ENCODE data around the gene SYAP1.
A peak's percentile ranks its signal among the peaks of the same experiment; 100 is the strongest.
"Not testable (repeated sequence)": the region's sequence is repeated elsewhere in the genome, so short reads cannot be mapped to it uniquely, and the experiment has no call there.

The SYAP1 gene

DNA sequence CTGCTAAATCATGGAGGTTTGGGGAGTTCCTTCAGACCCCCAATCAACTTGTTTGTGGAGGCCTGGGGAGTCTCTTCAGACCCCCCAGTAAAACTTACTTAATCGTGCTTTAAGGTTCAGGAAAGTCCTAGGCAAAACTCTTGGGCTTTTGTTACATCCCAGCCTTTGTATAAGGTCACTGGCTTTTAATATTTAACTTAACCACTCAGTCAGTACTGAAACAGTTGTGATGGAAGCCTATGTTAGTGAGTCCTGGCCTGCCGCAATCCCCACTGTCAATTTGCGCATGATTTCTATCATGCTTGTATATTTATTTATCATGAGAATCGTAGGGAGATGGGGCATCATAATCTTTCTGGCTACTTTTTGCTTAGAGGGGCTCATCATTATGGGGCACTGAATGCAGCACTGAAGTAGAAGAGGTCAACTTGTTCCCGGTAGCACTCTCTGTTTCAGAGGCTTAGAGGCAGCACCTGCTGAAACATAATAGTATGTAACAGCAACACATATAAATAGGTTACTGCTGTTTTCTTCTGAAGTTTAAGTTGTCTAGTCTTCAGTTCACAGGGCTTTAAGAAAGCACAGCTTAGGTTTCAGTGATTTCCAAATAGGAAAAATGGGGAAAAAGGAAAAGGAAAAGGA lies 7.1 kb downstream of the SYAP1 start:
- not testable (repeated sequence) for DNase-seq

DNA sequence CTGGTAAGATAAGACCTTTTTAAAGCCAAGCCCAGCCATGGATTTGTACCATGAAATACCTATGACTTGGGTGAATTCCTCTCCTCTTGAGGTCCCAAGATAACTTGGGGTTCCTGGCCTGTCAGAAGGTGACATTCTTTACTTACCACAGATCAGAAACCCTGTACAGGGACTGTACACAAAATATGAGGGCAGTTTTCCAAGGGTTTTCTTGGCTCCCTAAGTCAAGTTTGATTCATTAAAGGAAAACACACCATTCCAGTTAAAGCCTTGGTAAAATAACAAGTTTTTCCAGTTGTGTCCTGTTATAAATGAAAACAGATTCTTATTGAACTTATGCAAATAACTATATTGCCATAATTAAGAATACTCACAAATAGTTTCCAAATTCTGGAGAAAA lies 8.2 kb downstream of the SYAP1 start:
- DNase-seq = no peak

DNA sequence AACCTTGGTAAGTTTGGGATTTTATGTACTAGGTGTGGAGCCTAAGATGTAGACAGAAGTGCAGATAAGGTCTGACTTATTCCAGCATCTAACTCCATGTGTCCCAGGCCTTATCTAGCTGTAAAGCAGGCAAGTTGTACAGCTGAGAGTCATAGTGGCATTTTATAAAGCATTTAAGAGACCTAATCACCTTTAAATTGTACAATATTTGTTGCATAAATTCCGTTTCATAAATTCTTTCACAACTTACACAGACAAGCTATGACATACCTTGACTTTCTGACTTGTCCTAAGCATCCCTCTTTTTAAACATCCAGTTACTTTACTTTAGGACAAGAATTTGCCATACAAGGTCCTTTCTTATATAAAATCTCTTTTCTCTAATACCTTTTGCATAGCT lies 11.0 kb downstream of the SYAP1 start:
- DNase-seq = no peak

DNA sequence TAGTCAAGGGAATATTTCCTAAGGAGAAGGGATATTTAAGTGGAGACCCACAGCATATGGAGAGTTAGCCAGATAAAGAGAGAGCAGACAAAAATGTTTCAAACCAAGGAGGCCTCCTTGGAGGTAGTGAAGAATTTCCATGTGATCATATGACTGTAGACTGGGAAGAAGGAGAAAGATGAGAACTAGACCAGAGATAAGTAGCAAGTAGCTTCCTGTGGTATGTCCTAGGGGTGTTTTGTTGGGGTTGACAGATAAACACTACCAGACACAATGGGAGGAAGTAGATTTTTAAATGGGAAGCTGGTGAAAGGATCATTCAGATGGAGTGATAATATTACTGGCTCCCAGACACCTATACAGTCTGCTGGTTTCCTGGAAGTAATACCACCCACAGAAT lies 13.6 kb downstream of the SYAP1 start:
- DNase-seq = no peak

DNA sequence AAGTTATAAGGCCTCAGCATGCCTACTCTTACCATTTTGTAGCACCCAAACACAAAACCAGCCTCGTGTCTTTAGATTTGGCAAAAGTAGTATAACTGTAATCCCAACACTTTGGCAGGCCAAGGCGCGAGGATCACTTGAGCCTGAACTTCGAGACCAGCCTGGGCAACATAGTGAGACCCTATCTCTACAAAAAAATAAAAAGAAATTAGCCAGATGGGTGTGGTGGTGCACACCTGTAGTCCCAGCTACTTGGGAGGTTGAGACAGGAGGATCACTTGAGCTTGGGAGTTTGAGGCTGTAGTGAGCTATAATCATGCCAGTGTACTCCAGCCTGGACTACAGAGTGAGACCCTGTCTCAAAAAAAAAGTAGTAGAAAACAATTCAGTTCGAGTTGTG lies 17.6 kb downstream of the SYAP1 start:
- DNase-seq = no peak

DNA sequence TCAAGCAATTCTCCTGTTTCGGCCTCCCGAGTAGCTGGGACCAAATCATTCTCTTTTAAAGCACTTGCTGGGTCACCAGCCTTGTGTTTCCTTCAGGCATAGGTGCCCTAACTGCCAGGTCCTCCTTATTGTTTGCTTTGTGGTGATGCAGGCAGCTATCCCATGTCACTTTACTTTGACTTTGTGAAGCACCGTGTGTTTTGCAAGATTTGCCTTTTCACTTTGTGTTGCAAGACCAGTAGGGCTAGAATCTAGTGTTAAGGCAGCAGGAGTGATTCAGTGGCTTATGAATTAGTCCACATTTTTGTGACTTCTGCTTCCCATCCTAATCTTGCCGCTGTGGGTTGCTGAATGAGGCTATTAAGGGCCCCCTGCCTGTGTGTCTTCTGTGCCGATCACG lies 20.2 kb downstream of the SYAP1 start:
- peak; percentile 66 for DNase-seq

DNA sequence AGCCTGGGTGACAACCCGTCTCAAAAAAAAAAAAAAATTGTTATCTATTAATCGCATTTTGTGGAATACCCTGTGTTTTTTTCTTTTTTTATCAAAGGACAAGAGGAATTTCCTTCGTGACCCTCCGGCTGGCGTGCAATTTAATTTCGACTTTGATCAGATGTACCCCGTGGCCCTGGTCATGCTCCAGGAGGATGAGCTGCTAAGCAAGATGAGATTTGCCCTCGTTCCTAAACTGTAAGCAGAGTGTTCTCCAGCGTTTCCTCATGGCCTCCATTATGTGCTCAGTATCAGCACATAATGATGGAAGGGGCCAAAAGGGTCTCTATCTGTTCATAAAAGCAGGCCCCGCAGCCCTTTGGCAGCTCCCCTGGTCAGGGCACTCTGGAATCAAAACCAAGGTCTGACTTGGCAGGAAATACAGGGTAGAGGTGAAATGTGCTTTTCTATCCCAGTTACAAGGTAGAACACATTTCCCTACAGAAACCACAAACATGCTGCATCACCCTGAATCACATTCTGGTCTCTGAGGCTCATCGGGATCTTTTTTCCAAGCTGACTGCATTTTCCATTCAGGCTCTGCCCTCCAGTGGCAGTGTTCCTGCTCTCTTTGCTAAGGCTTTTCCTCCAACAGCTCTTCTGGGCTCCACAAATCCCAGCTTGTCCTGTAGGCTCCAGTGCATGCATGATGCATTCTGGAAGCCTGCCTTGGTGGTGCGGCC lies 24.4 kb downstream of the SYAP1 start:
- DNase-seq = no peak

DNA sequence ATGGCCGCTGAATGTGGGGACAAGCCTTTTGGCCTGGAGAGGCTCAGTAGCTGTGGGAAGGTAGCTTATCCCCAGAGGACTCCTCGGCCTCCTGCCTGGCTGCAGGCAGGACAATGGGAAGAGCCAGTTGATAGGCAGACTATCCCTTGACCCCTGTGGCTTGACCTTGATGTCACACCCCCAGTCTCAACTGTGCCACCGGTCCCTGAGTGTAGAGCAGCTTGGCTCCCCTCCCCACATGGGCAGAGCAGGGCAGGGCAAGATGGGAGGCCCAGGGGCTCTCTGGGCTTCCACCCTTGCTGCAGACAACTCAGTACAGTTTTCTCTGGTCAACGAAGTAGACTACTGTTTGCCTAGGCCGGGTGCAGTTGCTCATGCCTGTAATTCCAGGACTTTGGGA lies 25.7 kb downstream of the SYAP1 start:
- no peak for DNase-seq

DNA sequence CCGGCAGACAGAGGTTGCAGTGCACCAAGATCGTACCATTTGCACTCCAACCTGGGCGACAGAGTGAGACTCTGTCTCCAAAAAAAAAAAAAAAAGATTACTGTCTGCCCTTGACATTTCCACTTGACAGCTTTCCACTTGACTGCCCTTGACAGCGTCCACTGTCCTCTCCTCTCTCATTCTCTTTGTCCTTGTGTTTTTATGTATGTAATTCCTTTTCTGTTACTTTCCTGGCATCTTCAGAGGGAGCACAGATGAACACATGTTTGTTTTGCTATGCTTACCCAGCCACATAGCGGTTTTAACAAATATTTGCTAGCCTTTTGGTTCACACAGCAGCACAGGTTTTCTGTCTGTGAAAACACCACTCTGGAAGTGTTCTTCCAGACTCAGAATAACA lies 26.2 kb downstream of the SYAP1 start:
- DNase-seq = no peak

DNA sequence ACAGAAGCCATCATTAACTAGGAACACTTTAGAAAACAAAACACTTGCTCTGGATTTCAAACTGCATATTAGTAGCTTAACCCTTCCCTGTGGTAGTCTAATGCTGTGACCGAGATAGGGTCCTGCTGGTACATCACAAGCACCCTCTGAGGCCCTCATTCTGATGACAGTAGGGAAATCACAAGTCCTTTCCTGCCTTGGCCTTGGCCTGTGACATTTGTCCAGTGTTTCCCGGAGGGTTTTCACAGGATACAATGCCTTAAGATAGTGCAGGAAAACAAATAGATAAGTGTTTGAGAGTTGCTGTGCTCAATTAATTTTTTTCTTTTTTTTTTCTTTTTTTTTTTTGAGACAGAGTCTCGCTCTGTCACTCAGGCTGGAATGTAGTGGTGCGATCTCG lies 29.0 kb downstream of the SYAP1 start:
- DNase-seq = no peak

DNA sequence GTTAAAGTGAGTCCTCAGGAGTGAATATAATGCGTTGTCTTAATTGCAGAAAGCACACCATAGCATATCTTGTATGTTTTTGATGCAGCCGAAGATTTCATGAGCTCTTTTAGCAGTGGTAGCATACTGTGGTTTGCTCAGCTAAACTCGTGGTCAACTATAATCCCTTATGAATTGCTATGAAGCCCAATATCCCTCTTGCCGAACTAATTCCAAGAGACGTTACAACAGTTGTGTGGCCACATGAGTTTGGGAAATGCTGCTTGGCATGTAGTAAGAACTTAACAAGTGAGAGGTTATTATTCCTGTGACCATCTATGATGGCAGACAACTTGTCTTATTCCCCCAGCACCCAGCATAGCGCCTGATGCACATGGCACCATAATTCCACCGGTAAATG lies 30.7 kb downstream of the SYAP1 start:
- peak; percentile 19 for DNase-seq

DNA sequence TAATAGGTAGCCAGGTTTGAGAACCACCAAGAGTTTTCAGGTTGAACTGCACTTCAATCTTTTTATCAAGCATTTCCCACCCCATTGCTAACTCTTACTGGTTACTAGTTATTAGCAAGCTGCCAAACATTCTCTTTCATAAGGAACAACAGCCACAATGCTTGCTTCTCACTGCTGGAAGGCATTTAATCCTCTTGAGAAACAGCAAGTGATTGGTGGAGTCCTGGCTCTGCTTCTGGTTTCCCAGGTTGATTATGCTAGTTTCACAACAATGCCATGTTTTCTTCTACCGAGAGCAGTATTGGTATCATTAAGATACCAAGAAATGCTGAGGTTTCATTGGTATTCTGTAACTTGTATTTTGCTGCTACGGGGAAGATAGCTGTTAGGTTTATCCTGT lies 34.6 kb downstream of the SYAP1 start:
- no peak for DNase-seq

DNA sequence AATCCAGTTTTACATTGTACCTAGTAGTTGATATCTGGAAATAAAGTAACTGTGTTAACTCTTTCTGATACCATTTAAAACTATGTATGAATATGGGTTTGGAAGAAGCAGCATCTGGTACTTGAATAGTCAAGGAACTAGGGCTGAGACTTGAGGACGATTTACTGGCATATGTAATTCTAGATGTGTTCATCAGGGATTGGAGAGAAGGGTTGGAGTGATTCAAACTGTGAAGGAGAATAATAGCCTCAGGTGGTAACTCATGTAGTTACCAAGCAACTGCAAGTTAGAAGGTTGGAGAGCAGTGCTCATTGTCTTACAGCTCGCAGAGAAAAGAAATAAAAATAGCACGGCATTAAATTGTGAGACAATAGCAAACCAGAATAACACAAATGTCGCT lies 37.3 kb downstream of the SYAP1 start:
- DNase-seq = no peak

DNA sequence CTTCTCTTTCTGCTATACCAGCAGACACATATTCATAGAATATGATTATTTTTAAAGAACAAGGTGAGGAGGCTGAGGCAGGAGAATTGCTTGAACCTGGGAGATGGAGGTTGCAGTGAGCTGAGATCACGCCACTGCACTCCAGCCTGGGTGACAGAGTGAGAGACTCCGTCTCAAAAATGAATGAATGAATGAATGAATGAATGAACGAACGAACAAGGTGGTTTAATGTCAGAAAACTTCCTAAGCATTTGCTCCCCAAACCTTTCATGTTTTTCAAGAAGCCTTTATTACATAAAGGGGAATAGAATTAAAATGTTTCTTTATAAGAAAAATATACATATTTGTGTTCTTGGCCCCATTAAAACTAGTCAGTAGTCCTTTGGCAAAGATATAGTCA lies 42.1 kb downstream of the SYAP1 start:
- DNase-seq = not testable (repeated sequence)

DNA sequence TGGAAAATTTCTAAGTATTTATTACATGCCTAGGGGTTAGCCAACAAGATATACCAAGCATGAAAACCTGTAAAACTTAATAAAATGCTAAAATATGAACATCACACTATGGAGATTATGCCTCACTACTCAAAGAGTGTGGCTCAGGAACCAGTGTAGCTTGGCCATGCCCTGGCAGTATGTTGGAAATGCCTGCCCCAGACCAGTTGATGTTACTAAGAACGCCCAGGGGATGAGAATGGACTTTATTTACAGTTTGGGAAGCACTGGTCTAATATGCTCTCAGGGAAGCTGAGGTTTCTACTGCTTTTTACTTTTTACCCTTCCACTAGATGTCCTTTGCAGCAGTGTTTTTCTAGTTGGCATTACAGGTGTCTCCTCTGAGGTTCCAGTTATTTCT lies 43.2 kb downstream of the SYAP1 start:
- no peak for DNase-seq

DNA sequence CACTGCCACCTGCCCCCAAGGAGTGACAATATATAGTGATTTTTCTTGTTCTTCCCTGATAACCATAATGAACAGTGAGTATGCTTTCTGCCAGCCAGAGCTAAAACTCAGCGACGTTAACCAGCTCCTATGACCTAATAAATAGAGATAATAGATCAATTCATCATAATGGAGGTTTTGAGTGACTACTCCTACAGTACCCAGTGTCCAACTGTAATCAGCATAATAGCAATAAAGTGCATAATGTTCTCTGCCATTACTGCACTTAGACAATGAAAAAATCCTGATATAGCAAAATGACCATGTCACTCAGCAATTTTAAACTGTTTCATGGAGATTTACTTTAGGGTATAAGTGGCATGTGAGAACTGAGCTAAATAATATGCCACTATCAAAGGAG lies 46.2 kb downstream of the SYAP1 start:
- DNase-seq = no peak

DNA sequence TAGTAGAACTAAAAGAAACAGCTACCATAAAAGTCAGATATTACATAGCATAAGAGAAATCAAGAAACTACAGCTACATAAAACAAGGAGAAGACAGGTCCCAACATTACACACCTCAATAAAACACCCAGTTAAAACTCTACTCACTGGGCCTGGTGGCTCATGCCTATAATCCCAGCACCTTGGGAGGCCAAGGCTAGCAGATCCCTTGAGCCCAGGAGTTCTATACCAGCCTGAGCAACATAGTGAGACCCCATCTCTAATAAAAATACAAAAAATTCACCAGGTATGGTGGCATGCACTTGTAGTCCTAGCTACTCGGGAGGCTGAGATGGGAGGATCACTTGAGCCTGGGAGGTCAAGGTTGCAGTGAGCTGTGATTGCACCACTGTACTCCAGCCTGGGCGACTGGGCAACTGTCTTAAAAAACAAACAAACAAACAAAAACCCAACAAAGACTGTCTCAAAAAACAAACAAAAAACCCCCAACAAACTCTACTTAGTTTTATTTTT lies 51.6 kb downstream of the SYAP1 start:
- no peak for DNase-seq

DNA sequence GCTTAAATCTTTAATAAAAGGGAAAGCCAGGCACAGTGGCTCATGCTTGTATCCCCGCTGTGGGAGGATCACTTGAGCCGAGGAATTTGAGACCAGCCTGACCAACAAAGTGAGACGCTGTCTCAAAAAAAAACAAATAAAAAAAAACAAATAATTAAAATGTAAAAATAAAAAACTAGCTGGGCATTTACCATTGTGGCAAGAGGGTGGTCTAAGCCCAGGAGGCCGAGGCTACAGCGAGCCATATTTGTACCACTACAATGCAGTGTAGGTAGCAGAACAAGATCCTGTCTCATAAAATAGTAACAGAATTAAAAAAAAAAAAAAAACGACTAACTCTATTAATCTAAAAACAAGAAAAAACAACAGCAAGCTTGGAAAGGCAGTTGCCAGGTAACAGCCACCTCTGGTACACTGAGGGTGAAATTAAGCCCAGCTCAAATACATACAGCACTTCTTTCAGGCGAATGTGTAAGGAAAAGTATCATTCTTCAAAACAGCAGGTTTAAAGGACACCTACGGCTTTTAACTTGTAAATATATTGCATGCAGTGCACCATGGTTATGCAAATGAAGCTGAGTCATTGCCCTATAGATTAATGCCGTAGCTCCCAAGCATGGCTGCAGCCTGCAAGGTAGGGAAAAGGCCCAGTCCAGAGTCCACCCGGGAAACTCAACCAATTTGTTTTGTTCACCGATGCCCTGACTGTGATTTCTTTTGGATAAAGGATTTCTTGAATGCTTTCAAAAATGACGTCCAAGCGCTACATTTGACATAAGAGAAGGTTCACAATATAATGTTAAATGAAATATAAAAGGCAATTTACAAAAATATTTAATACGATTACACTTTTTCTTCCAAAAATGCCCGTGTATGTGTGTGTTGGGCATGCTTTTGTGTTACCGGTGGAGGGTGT lies 52.3 kb downstream of the SYAP1 start:
- peak; percentile 58 for DNase-seq

DNA sequence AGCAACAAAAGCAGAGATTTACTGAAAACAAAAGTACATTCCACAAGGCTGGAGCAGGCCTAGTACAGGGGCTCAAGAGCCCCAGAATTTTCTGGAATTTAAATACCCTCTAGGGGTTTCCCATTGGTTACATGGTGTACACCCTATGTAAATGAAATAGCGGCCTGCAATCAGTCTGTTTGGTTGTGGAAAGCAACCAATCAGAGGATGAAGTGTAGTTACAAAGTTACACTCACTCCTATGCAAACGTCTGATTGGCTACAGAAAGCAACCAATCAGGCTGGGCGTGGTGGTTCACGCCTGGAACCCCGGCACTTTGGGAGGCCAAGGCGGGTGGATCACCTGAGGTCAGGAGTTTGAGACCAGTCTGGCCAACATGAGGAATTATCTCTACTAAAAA lies 53.0 kb downstream of the SYAP1 start:
- no peak for DNase-seq

DNA sequence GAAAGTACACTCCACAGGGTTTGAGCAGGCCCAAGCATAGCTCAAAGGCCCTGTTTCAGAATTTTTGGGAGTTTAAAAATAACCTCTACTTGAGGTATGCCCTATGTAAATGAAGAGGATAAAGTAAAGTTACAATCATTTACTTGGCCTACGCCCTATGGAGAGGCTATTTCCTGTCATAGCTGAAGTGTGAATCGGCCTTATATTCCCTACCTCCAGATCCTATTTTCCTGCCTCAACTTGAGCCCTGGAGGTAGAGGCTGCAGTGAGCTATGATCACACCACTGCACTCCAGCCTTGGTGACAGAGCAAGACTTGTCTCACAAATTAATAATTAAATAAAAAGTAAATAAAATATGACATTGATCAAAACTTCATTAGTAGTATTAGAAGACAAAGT lies 55.3 kb downstream of the SYAP1 start:
- no peak for DNase-seq

DNA sequence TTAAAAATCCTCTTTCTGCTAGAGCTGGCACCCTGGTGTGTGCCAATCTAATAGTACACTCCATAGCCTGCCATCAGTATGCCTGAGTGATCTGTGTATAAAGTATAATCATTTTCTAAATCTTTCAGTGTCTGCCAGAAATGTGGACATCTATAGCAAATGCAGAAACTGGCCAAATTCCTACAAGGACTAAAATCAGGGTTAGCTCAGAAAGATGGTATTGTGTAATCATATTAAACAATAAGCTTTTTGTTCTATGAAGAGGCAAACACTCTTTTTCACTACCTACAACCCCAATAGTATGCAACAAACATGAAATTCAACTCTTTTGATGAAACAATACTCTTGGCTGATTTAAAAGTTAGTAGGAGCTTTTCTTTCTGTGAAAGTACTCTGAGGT lies 59.1 kb downstream of the SYAP1 start:
- no peak for DNase-seq

DNA sequence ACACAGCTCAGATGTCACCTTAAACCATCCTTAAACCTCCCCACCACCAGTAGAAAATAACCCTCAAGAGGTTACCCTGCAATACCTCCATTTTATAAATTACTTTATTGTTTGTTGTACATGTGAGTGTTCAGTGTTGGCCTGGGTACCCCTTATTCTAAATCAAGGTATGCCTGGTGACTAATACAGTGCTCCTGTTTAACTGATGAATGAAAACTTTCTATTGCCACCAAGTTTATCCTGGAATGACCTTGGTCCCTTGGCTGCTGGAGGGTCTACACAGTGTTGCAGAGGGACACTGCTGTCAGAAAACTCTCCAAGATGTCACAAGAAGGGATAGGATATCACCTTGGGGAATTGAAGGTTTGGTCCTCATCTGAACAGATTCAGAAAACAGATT lies 59.6 kb downstream of the SYAP1 start:
- no peak for DNase-seq

DNA sequence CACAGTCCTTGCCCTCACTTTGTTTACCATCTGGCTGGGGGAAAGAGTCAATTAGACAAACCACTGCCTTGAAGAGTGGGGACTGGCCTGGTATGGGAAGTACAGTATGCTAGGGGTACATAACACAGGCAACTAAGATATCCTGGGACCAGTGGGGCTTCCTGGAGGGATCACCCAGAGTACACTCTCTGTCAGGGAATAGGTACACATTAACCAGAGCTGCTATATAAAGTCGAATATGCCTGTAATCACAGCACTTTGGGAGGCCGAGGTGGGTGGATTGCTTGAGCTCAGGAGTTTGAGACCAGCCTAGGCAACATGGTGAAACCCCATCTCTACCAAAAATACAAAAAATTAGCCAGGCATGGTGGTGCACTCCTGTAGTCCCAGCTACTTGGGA lies 60.4 kb downstream of the SYAP1 start:
- DNase-seq = not testable (repeated sequence)

DNA sequence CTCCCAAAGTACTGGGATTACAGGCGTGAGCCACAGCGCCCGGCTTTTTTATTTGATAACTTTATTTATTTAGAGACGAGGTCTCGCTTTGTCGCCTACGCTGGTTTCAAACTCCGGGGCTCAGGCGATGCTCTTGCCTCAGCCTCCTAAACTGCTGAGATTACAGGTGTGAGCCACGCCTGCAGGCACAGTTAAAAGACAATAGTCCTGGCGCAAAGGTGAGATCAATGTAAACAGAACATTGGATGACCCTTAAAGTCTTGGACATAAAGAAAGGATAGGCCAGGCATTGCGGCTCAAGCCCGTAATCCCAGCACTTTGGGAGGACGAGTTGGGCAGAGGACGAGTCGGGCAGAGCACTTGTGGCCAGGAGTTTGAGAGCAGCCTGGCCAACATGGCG lies 64.0 kb downstream of the SYAP1 start:
- DNase-seq = no peak
